22Rv1 (cell line): ENCODE measurements around the gene CFTR.
"Not testable (repeated sequence)": the region's sequence is repeated elsewhere in the genome, so short reads cannot be mapped to it uniquely, and the experiment has no call there.

Experiments
- H3K27ac ChIP-seq: fragments of 450-650 bp; 2 replicates; pipeline ENCODE4 v1.5.1; 2017
- ZFX ChIP-seq: fragments of 450-650 bp; IDR thresholded peaks from 2 replicates; pipeline ENCODE4 v1.6.1; 2017; ENCODE audit warnings: antibody characterized with exemption, borderline replicate concordance
- TF ChIP-seq, protein P1 (sequence below): fragments of 450-650 bp; IDR thresholded peaks from 2 replicates; pipeline ENCODE4 v1.5.1; 2017; ENCODE audit warnings: mild to moderate bottlenecking

The CFTR gene

DNA sequence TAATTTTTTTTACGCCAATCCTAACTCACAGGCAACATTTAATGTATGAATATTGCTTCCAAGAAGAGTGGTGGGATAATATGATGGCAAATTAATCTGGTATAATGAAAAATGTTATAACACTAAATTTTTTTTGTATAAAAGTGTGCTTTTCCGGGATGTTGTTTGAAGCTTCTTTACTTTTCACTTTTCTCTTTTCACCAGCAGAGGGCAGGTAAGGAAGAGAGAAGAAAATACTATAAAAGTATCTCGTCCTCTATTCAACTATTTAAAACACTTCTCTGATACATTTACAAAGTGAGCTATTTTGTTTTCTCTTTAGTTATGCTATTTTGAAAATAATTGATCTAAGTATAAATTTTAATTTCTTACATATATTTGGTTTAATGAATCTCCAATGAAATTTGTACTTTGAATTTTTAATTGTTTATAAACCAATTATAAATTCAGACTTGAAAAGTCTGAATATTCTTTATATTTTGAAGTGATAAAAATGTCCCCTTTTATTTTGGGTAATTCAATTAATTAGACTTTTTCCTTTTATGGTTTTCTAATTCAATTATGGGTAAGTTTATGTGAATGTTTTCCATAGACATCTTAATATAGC, 20.7 kb upstream of the CFTR start:
- no peak overlapping the region for H3K27ac ChIP-seq
- TF ChIP-seq ZFX: no peak
- TF ChIP-seq, protein P1, sequence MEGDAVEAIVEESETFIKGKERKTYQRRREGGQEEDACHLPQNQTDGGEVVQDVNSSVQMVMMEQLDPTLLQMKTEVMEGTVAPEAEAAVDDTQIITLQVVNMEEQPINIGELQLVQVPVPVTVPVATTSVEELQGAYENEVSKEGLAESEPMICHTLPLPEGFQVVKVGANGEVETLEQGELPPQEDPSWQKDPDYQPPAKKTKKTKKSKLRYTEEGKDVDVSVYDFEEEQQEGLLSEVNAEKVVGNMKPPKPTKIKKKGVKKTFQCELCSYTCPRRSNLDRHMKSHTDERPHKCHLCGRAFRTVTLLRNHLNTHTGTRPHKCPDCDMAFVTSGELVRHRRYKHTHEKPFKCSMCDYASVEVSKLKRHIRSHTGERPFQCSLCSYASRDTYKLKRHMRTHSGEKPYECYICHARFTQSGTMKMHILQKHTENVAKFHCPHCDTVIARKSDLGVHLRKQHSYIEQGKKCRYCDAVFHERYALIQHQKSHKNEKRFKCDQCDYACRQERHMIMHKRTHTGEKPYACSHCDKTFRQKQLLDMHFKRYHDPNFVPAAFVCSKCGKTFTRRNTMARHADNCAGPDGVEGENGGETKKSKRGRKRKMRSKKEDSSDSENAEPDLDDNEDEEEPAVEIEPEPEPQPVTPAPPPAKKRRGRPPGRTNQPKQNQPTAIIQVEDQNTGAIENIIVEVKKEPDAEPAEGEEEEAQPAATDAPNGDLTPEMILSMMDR: peak; percentile 91

DNA sequence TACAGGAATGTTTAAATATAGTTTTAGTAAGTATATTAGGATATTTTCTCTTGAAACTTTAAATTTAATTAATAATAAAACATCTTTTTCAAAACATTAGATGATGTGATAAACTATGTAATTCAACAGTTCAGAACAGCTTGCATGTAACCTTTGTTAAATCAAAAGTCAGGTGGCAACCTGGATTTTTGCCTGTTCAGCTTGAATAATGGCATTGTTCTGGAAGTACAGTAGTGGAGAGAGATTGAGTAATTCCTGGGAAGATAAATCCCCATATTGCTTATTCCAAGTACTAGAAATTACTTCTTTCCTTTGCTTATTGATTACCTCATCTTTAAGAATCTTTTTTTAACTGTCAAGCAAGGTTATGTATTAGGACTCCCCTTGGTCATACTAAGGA, 20.1 kb upstream of the CFTR start:
- no peak overlapping the region for H3K27ac ChIP-seq
- TF ChIP-seq ZFX: no peak
- TF ChIP-seq, protein P1: no peak

DNA sequence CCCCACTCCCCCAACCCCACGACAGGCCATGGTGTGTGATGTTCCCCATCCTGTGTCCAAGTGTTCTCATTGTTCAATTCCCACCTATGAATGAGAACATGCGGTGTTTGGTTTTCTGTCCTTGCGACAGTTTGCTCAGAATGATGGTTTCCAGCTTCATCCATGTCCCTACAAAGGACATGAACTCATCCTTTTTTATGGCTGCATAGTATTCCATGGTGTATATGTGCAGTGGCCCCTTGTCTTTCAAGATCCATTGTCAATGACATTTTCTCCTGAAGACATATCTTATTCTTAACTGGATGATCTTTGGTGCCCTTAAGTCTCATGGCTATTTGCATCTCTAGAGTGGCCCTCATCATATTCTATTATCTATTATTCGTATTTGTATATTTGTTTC, 19.0 kb upstream of the CFTR start:
- not testable (repeated sequence) for H3K27ac ChIP-seq

DNA sequence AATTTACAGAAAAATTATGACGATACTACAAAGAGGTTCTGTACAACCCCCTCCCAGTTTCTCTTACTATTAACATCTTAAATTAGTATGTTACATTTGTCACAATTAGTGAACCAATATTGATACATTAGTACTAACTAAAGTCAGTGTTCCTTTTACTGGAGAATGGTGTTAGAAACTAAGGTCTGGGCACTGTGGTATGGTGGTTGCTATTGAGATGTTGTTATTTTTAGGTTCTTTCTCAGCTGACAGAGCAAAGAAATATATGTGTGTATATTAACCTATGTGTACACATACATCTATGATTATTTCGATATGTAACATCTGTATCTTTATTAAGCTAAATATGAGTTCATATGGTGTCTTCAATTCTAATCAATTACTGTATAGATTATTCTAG, 11.7 kb upstream of the CFTR start:
- H3K27ac ChIP-seq: no peak overlapping the region
- TF ChIP-seq, protein P1: no peak
- no peak for TF ChIP-seq ZFX

DNA sequence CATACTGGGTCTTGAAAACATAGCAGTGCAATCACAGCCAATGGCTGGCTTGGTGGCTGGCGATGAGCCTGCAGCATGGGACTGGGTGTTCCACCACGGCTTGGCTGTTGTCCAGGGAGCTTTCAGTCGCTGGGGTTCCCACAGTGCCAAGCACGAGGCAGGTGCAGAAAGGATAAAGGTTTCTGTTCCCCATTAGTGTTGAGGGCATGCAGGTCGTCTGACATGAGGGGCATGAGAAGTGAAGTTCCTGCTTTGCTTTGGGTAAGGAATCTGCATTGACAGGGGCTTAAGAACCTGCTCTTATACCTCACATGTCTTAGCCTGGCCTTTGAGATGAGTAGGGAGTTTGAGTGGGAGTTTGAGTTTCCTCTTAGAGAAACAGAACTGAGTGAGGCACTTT, 9.0 kb upstream of the CFTR start:
- TF ChIP-seq ZFX: no peak
- TF ChIP-seq, protein P1: no peak
- H3K27ac ChIP-seq: no peak overlapping the region

DNA sequence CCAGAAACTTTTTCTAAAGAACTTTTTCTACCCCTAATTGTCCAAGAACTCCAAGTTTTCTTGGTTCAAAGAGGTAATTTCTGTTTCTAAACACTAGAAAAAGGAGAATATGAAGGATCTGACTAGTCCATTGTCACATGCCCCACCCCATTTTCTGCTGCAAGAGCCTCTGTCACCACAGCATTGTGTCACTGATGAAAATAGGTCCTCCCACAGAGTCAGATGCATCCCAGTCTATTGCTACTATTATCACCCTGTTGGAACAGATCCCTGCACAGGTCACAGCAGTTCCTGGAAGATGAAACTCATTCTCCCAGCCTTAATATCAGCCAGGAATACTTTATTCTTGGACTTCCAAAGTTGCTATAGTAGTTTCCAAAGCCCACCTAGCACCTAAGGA, 7.5 kb upstream of the CFTR start:
- H3K27ac ChIP-seq: no peak overlapping the region
- TF ChIP-seq, protein P1: no peak
- no peak for TF ChIP-seq ZFX

DNA sequence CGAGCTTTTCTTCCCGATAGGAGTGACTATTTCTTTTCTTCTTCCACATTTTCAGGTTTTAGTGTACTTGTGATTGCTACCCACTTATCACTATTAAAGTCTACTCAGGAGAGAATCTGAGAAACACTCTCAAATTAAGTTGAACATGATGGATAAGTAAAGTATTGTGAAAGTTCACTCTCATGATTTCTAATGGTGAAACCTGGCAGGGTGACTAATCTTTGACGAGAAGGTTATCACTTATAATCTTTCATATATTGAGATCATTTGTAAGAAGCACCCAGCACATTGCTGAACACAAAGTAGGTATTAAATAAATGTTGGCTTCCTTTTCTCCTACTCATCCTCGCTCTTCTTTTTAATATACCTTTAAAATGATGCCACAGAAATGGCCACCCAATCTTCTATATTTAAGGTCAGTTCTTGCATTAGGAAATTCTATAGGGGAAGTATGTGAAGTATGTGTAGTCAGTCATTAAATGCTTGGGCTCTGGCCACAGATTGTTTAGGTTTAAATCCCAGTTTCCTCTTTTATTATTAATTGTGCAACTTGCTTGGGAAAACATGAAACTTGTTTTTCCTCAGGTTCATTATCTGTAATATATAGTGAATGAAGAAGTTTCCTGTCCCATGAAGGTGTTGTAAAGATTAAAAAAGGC, 3.1 kb upstream of the CFTR start:
- TF ChIP-seq, protein P1: no peak
- TF ChIP-seq ZFX: no peak

DNA sequence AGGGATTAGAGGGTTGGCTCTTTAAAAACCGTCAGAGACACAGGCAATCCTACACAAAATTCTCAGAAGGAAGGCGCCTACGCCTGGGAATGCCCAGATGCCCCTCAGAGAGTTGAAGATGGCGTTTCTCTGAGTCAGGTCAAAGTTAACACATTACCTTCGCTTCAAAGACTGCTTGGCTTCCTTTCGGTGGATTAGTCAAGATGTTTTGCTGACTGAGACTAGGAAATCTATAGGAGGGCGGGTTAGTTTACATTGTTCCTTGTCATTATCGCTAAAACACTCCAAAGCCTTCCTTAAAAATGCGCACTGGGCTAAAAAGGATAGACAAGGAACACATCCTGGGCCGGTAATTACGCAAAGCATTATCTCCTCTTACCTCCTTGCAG, 995 bp upstream of the CFTR start:
- no peak overlapping the region for H3K27ac ChIP-seq
- TF ChIP-seq, protein P1: no peak
- no peak for TF ChIP-seq ZFX

More for the DNA sequence above, 3.1 kb upstream of the CFTR start:
- H3K27ac ChIP-seq: no peak overlapping the region
